NB4 (cell line): ENCODE data around the gene CDH23.
A peak's percentile ranks its signal among the peaks of the same experiment; 100 is the strongest.

ENCODE experiments used
- DNase-seq: peaks from one replicate; pipeline ENCODE4 v3.0.0; 2010; ENCODE audit warnings: low read depth
- H3K4me3 ChIP-seq: one replicate; pipeline ENCODE4 v1.5.1; 2011; ENCODE audit warnings: mild to moderate bottlenecking, low read depth, low read length, moderate library complexity
- CTCF ChIP-seq: IDR thresholded peaks from one replicate; pipeline ENCODE4 v1.5.1; 2012; ENCODE audit warnings: low read depth, low read length
- MAX ChIP-seq: IDR thresholded peaks from 2 replicates; pipeline ENCODE4 v1.6.1; 2011; ENCODE audit warnings: low read depth, low read length
- MYC ChIP-seq: IDR thresholded peaks from 2 replicates; pipeline ENCODE4 v1.6.1; 2011; ENCODE audit warnings: low read depth, low read length
- POLR2A ChIP-seq: IDR thresholded peaks from 2 replicates; pipeline ENCODE4 v1.6.1; 2011; ENCODE audit warnings: mild to moderate bottlenecking; ENCODE audit not compliant: insufficient read length; ENCODE audit errors: extremely low read depth

Gene CDH23

GRCh38 chr10:71627230-71627939 lies 230.7 kb downstream of the CDH23 start:
- H3K4me3 ChIP-seq: no peak overlapping the region
- TF ChIP-seq CTCF: no peak
- peak; percentile 62 for DNase-seq

- TF ChIP-seq MYC: no peak
- TF ChIP-seq POLR2A: no peak
- peak; percentile 43 for DNase-seq
- H3K4me3 ChIP-seq: no peak overlapping the region
These were observed 231.2 kb downstream of the CDH23 start for GRCh38 chr10:71627956-71628355.

- DNase-seq: no peak
- TF ChIP-seq MAX (no peak), CTCF (no peak), POLR2A (no peak), MYC (no peak)
These were observed 232.4 kb downstream of the CDH23 start for GRCh38 chr10:71629131-71629530.

GRCh38 chr10:71630168-71630567 lies 233.4 kb downstream of the CDH23 start:
- TF ChIP-seq CTCF: no peak
- no peak for TF ChIP-seq MAX
- no peak for TF ChIP-seq POLR2A
- no peak for TF ChIP-seq MYC
- no peak overlapping the region for H3K4me3 ChIP-seq
- DNase-seq: no peak

More at GRCh38 chr10:71629131-71629530, 232.4 kb downstream of the CDH23 start:
- no peak overlapping the region for H3K4me3 ChIP-seq

GRCh38 chr10:71631007-71631861 lies 234.5 kb downstream of the CDH23 start:
- H3K4me3 ChIP-seq: no peak overlapping the region
- no peak for DNase-seq
- no peak for TF ChIP-seq MAX
- no peak for TF ChIP-seq POLR2A
- TF ChIP-seq MYC: no peak
- TF ChIP-seq CTCF: no peak

GRCh38 chr10:71632200-71632820 lies 235.6 kb downstream of the CDH23 start:
- no peak overlapping the region for H3K4me3 ChIP-seq
- TF ChIP-seq MYC (no peak), CTCF (no peak), MAX (no peak), POLR2A (no peak)
- DNase-seq: no peak
